Measurements from ENCODE around the gene DPP6. TPM values are rescaled to one million over a fixed set of nuclear protein-coding genes. Genes with fewer than 3 reads are reported as not detected.

The DPP6 gene
- total and polyA plus RNA-seq, 9 donors, result 0.22 to 3.9 (median 1.3) TPM; not detected in 1

- Histone ChIP-seq H3K4me1 (ENCODE audit: insufficient read depth) (no peaks in the 10 kb centered on the region), H3K27ac (no peak overlapping the region), H3K9me3 (no peaks in the 10 kb centered on the region), H3K4me3 (no peak overlapping the region), H3K27me3 (no peaks in the 10 kb centered on the region), H3K36me3 (no peaks in the 10 kb centered on the region)
- intact Hi-C loops (cut with DNase I), result no loop called here
- WGBS, 3 donors, result 58 to 78% (median 73%) methylated on average over 2 of the region's 2 CpGs
- DNase-seq, result no peak
- TF ChIP-seq POLR2A (IDR thresholded peaks at IDR 0.05) (no peak), CTCF (IDR thresholded peaks at IDR 0.05) (no peak), EP300 (IDR thresholded peaks at IDR 0.05) (no peak)
Observed at GRCh38 chr7:154412105-154412504, 359.9 kb downstream of the DPP6 start.

GRCh38 chr7:154415709-154416399, 363.7 kb downstream of the DPP6 start:
- no peaks in the 10 kb centered on the region for H3K27me3 ChIP-seq
- intact Hi-C loops (cut with DNase I), result loop anchor here in 1 of 4 donors (2.0 kb wide), 1 partner anchor 39 kb away; no protein-coding TSS in a partner anchor
- H3K4me3 ChIP-seq, result no peak overlapping the region
- WGBS, 3 donors, result 75 to 85% (median 77%) methylated on average over 6 of the region's 6 CpGs
- no peaks in the 10 kb centered on the region for H3K4me1 ChIP-seq (ENCODE audit: insufficient read depth)
- DNase-seq, result no peak
- TF ChIP-seq POLR2A (IDR thresholded peaks at IDR 0.05), result no peak
- TF ChIP-seq CTCF (IDR thresholded peaks at IDR 0.05), result no peak
- no peak for TF ChIP-seq EP300 (IDR thresholded peaks at IDR 0.05)
- no peak overlapping the region for H3K27ac ChIP-seq
- no peaks in the 10 kb centered on the region for H3K36me3 ChIP-seq
- H3K9me3 ChIP-seq, result no peaks in the 10 kb centered on the region

GRCh38 chr7:154416714-154417113, 364.5 kb downstream of the DPP6 start:
- Histone ChIP-seq H3K36me3 (no peaks in the 10 kb centered on the region), H3K27me3 (no peaks in the 10 kb centered on the region), H3K4me3 (no peak overlapping the region), H3K9me3 (no peaks in the 10 kb centered on the region), H3K27ac (no peak overlapping the region), H3K4me1 (ENCODE audit: insufficient read depth) (no peaks in the 10 kb centered on the region)
- DNase-seq, result no peak
- intact Hi-C loops (cut with DNase I), result loop anchor here in 1 of 4 donors (2.0 kb wide), 1 partner anchor 40 kb away; no protein-coding TSS in a partner anchor
- WGBS, 3 donors, result 44 to 61% (median 52%) methylated on average over 6 of the region's 6 CpGs
- TF ChIP-seq CTCF (IDR thresholded peaks at IDR 0.05) (no peak), EP300 (IDR thresholded peaks at IDR 0.05) (no peak), POLR2A (IDR thresholded peaks at IDR 0.05) (no peak)

- no peak for DNase-seq
- intact Hi-C loops (cut with DNase I), result no loop called here
- H3K4me3 ChIP-seq, result no peak overlapping the region
- 74 to 82% (median 79%) methylated on average over 10 of the region's 10 CpGs for WGBS, 3 donors
- H3K9me3 ChIP-seq, result no peaks in the 10 kb centered on the region
- no peaks in the 10 kb centered on the region for H3K4me1 ChIP-seq (ENCODE audit: insufficient read depth)
- H3K27ac ChIP-seq, result no peak overlapping the region
- no peaks in the 10 kb centered on the region for H3K27me3 ChIP-seq
- no peak for TF ChIP-seq POLR2A (IDR thresholded peaks at IDR 0.05)
- no peak for TF ChIP-seq EP300 (IDR thresholded peaks at IDR 0.05)
- no peak for TF ChIP-seq CTCF (IDR thresholded peaks at IDR 0.05)
- H3K36me3 ChIP-seq, result no peaks in the 10 kb centered on the region
Observed at GRCh38 chr7:154419344-154419743, 367.1 kb downstream of the DPP6 start.

Data from ovary (tissue), 9 donors.